PC-9 (cell line): Measurements from ENCODE around the gene TM4SF5.

ENCODE experiments used
- EZH2 ChIP-seq: fragments of 200-600 bp; sonication (generic); IDR thresholded peaks from 2 replicates; pipeline ENCODE4 v1.8.0; 2017; ENCODE audit warnings: antibody characterized with exemption, low read depth
- TF ChIP-seq, protein P1 (sequence below): fragments of 200-600 bp; sonication (generic); conservative IDR thresholded peaks from 2 replicates; pipeline ENCODE4 v1.6.1; 2017; ENCODE audit warnings: mixed run types, antibody characterized with exemption, mild to moderate bottlenecking, moderate library complexity

DNA sequence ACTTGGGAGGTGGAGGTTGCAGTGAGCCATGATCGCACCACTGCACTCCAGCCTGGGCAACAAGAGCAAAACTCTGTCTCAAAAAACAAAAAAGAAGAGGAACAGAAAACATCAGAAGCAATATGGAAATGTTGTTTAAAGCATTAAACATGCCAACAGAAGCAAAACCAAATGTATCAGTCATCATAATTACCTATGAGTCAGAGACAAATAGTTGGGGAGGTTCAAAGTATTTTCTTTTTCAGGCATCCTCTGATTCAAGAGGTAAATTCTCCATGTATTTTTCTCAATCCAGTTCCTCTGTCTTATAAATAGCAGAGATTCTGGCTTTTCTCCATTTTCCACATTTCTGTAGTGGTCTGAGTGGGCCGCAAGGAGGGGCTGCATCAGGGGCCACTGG, 2.1 kb upstream of the TM4SF5 start:
- TF ChIP-seq, protein P1, sequence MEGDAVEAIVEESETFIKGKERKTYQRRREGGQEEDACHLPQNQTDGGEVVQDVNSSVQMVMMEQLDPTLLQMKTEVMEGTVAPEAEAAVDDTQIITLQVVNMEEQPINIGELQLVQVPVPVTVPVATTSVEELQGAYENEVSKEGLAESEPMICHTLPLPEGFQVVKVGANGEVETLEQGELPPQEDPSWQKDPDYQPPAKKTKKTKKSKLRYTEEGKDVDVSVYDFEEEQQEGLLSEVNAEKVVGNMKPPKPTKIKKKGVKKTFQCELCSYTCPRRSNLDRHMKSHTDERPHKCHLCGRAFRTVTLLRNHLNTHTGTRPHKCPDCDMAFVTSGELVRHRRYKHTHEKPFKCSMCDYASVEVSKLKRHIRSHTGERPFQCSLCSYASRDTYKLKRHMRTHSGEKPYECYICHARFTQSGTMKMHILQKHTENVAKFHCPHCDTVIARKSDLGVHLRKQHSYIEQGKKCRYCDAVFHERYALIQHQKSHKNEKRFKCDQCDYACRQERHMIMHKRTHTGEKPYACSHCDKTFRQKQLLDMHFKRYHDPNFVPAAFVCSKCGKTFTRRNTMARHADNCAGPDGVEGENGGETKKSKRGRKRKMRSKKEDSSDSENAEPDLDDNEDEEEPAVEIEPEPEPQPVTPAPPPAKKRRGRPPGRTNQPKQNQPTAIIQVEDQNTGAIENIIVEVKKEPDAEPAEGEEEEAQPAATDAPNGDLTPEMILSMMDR, result no peak
- no peak for TF ChIP-seq EZH2
